UCSD-AML1 (cell line): ENCODE results near the gene DBF4.

ENCODE experiments used
- DNase-seq: peaks from one replicate; lab custom pipeline; 2025; ENCODE audit not compliant: unreplicated experiment; lab: John Stamatoyannopoulos, UW

Gene DBF4

GRCh38 chr7:87948371-87948770, 72.1 kb downstream of the DBF4 start:
- no peak for DNase-seq
